Activated CD4-positive, alpha-beta memory T cell treated with anti-CD3 and anti-CD28 coated beads for 36 hours (primary cell): ENCODE measurements around the gene FKBP4. TPM values are rescaled to one million over a fixed set of nuclear protein-coding genes. Genes with fewer than 3 reads are reported as not detected.
"Not testable (repeated sequence)": the region's sequence is repeated elsewhere in the genome, so short reads cannot be mapped to it uniquely, and the experiment has no call there.

Experiments
- CTCF ChIA-PET: fragments of 350-600 bp; sonication (Branson Sonifier 250); formaldehyde crosslinking; loops from one replicate; lab custom pipeline; 2021; ENCODE audit warnings: antibody characterized with exemption, inconsistent platforms; lab: Charles Lee
- POLR2A ChIA-PET: fragments of 350-600 bp; sonication (Branson Sonifier 250); formaldehyde crosslinking; loops from one replicate; lab custom pipeline; 2021; ENCODE audit warnings: antibody characterized with exemption; lab: Charles Lee
- DNase-seq: peaks from one replicate; pipeline ENCODE4 v3.0.0-alpha.2; 2020
- H3K27ac Mint-ChIP-seq: one replicate; pipeline ENCODE4 v1.8.0; 2021; ENCODE audit warnings: mixed read lengths
- H3K27me3 Mint-ChIP-seq: one replicate; pipeline ENCODE4 v1.8.0; 2021; ENCODE audit warnings: mixed read lengths
- H3K36me3 Mint-ChIP-seq: one replicate; pipeline ENCODE4 v1.8.0; 2021; ENCODE audit warnings: mixed read lengths
- H3K4me1 Mint-ChIP-seq: one replicate; pipeline ENCODE4 v1.8.0; 2021; ENCODE audit warnings: low read depth, mixed read lengths
- H3K4me3 Mint-ChIP-seq: one replicate; pipeline ENCODE4 v1.8.0; 2021; ENCODE audit warnings: mild to moderate bottlenecking, mixed read lengths
- H3K9me3 Mint-ChIP-seq: one replicate; pipeline ENCODE4 v1.8.0; 2021; ENCODE audit warnings: mixed read lengths
- intact Hi-C: fragments of 100-400 bp; cut with micrococcal nuclease; formaldehyde crosslinking; loops from one replicate; pipeline ENCODE4 v1.15.1; 2023
- total RNA-seq, 2 experiments: library from RNA; stranded (reverse); gene quantifications; one replicate each; pipeline ENCODE4 v1.2.3, GENCODE V29; 2021

Gene FKBP4
- total RNA-seq, 2 experiments from 2014 or later: 144 to 153 TPM

GRCh38 chr12:2765052-2765451 is 29.7 kb upstream of the FKBP4 start:
- intact Hi-C loops: no loop called here
- Mint-ChIP-seq H3K4me3 (no peak overlapping the region), H3K4me1 (no peaks in the 10 kb centered on the region), H3K27me3 (no peaks in the 10 kb centered on the region), H3K9me3 (no peaks in the 10 kb centered on the region), H3K27ac (no peak overlapping the region), H3K36me3 (no peaks in the 10 kb centered on the region)
- CTCF ChIA-PET: no interaction called here
- POLR2A ChIA-PET: no interaction called here
- no peak for DNase-seq

DNA sequence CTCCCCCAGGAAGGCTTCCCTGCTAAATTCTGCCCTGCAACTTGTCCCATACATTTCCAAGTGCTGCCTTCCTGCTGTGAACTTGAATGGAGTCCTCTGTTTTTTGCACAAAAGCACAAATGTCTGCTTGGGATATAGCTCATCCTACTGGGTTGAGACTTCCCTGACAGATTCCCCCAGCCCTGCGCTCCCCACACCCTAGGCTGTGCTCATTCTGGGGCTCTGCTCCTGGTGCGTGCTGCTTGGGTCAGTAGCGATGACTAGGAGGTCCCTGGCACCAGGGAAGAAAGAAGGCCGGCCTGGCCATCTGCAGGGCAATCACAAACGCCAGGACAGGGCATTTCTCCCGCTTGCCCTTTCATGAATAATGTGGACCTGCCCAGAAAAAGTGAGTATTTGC is 29.2 kb upstream of the FKBP4 start:
- H3K27me3 Mint-ChIP-seq: no peaks in the 10 kb centered on the region

DNA sequence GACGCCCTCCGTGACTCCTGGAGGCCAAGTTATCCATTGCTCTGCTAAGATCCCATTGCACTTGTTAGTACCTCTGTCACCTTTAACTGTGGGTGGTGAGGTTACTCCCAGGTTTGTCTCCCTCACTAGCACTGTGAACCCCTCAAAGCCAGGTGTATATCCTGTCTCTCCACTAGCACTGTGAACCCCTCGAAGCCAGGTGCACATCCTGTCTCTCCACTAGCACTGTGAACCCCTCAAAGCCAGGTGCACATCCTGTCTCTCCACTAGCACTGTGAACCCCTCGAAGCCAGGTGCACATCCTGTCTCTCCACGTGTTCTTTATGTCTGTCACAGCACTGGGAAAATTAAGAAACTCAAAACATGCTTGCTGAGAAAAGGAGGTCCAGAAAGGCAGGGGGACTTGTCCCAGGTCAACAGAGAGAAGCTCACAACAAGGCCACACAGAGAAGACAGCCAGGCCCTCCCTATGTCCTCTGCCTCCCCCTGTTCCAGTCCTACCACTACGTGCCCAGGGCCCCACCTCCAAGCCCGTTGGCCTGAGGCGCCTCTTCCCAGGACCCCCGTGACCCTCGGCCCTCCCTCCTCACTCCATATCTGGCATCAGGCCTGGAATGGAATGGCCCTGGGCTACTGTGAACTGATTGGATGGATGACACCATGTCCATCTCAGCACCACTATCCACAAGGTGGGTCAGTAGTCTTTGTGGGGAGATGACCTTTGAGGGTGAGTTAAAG is 26.4 kb upstream of the FKBP4 start:
- POLR2A ChIA-PET: no interaction called here
- intact Hi-C loops: no loop called here
- H3K4me1 Mint-ChIP-seq: no peaks in the 10 kb centered on the region
- no peaks in the 10 kb centered on the region for H3K36me3 Mint-ChIP-seq
- no peaks in the 10 kb centered on the region for H3K27me3 Mint-ChIP-seq
- no peak overlapping the region for H3K27ac Mint-ChIP-seq
- H3K9me3 Mint-ChIP-seq: no peaks in the 10 kb centered on the region
- no peak overlapping the region for H3K4me3 Mint-ChIP-seq
- CTCF ChIA-PET: no interaction called here
- no peak for DNase-seq

More for the DNA sequence above, 29.2 kb upstream of the FKBP4 start:
- intact Hi-C loops: no loop called here
- Mint-ChIP-seq H3K4me1 (no peaks in the 10 kb centered on the region), H3K27ac (no peak overlapping the region), H3K9me3 (no peaks in the 10 kb centered on the region), H3K36me3 (no peaks in the 10 kb centered on the region), H3K4me3 (no peak overlapping the region)
- ChIA-PET POLR2A (no interaction called here), CTCF (no interaction called here)
- no peak for DNase-seq

- H3K9me3 Mint-ChIP-seq: no peaks in the 10 kb centered on the region
- no peaks in the 10 kb centered on the region for H3K27me3 Mint-ChIP-seq
- intact Hi-C loops: no loop called here
- no peak overlapping the region for H3K27ac Mint-ChIP-seq
- no peaks in the 10 kb centered on the region for H3K36me3 Mint-ChIP-seq
- DNase-seq: no peak
- CTCF ChIA-PET: no interaction called here
- POLR2A ChIA-PET: no interaction called here
- H3K4me1 Mint-ChIP-seq: no peaks in the 10 kb centered on the region
- H3K4me3 Mint-ChIP-seq: no peak overlapping the region
Measured at GRCh38 chr12:2769866-2770533, 24.8 kb upstream of the FKBP4 start.

GRCh38 chr12:2770544-2770943 is 24.2 kb upstream of the FKBP4 start:
- intact Hi-C loops, H3K27me3 Mint-ChIP-seq, CTCF ChIA-PET: not testable (repeated sequence)

GRCh38 chr12:2772370-2772769 is 22.4 kb upstream of the FKBP4 start:
- H3K9me3 Mint-ChIP-seq: no peaks in the 10 kb centered on the region
- no peak for DNase-seq
- no peaks in the 10 kb centered on the region for H3K27me3 Mint-ChIP-seq
- CTCF ChIA-PET: no interaction called here
- H3K4me3 Mint-ChIP-seq: no peak overlapping the region
- no peak overlapping the region for H3K27ac Mint-ChIP-seq
- no peaks in the 10 kb centered on the region for H3K4me1 Mint-ChIP-seq
- POLR2A ChIA-PET: no interaction called here
- H3K36me3 Mint-ChIP-seq: no peaks in the 10 kb centered on the region
- intact Hi-C loops: no loop called here

More at GRCh38 chr12:2770544-2770943, 24.2 kb upstream of the FKBP4 start:
- H3K4me1 Mint-ChIP-seq, POLR2A ChIA-PET, H3K27ac Mint-ChIP-seq, H3K36me3 Mint-ChIP-seq, H3K4me3 Mint-ChIP-seq, H3K9me3 Mint-ChIP-seq, DNase-seq: not testable (repeated sequence)

GRCh38 chr12:2773199-2773875 is 21.4 kb upstream of the FKBP4 start:
- Mint-ChIP-seq H3K9me3 (no peaks in the 10 kb centered on the region), H3K27ac (no peak overlapping the region), H3K36me3 (no peaks in the 10 kb centered on the region), H3K4me1 (no peaks in the 10 kb centered on the region), H3K27me3 (no peaks in the 10 kb centered on the region), H3K4me3 (no peak overlapping the region)
- DNase-seq: no peak
- intact Hi-C loops: no loop called here
- ChIA-PET CTCF (interaction anchor here (1.5 kb wide), 1 partner anchor 11 kb away, joined by 3 read pairs; no protein-coding TSS in a partner anchor), POLR2A (no interaction called here)

DNA sequence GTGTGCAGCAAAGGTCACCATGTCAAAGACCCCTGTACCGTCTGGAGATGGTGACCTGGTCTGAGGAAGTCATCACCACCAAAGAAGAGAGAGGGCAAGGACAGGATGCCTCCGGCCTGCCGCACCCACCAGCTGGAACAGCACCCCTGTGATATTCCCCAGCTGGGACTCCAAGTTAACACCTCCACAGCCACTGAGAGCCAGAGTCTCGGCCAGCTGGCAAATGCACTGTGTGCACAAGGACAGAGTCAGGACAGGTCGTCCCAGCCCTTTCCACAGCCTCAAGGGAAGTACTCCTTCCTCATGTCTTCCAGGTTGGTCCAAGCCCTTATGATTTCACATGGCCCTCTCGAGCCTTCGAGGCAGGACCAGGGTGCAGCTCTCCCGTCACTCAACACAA is 19.3 kb upstream of the FKBP4 start:
- intact Hi-C loops: no loop called here
- Mint-ChIP-seq H3K27me3 (no peaks in the 10 kb centered on the region), H3K4me1 (no peaks in the 10 kb centered on the region), H3K36me3 (no peaks in the 10 kb centered on the region), H3K4me3 (no peak overlapping the region), H3K27ac (no peak overlapping the region), H3K9me3 (no peaks in the 10 kb centered on the region)
- ChIA-PET CTCF (no interaction called here), POLR2A (no interaction called here)
- DNase-seq: no peak

- no peaks in the 10 kb centered on the region for H3K4me1 Mint-ChIP-seq
- intact Hi-C loops: no loop called here
- ChIA-PET POLR2A (no interaction called here), CTCF (no interaction called here)
- H3K4me3 Mint-ChIP-seq: no peak overlapping the region
- no peaks in the 10 kb centered on the region for H3K27me3 Mint-ChIP-seq
- no peak for DNase-seq
- no peak overlapping the region for H3K27ac Mint-ChIP-seq
- H3K9me3 Mint-ChIP-seq: no peaks in the 10 kb centered on the region
- no peaks in the 10 kb centered on the region for H3K36me3 Mint-ChIP-seq
Measured at GRCh38 chr12:2776129-2776806, 18.5 kb upstream of the FKBP4 start.

- Mint-ChIP-seq H3K4me1 (peaks cover 7% of the 10 kb centered on the region), H3K27me3 (peaks cover 9% of the 10 kb centered on the region), H3K4me3 (no peak overlapping the region), H3K27ac (no peak overlapping the region), H3K9me3 (no peaks in the 10 kb centered on the region), H3K36me3 (no peaks in the 10 kb centered on the region)
- DNase-seq: no peak
- POLR2A ChIA-PET: no interaction called here
- CTCF ChIA-PET: no interaction called here
- intact Hi-C loops: no loop called here
Measured at GRCh38 chr12:2779281-2779680, 15.5 kb upstream of the FKBP4 start.

DNA sequence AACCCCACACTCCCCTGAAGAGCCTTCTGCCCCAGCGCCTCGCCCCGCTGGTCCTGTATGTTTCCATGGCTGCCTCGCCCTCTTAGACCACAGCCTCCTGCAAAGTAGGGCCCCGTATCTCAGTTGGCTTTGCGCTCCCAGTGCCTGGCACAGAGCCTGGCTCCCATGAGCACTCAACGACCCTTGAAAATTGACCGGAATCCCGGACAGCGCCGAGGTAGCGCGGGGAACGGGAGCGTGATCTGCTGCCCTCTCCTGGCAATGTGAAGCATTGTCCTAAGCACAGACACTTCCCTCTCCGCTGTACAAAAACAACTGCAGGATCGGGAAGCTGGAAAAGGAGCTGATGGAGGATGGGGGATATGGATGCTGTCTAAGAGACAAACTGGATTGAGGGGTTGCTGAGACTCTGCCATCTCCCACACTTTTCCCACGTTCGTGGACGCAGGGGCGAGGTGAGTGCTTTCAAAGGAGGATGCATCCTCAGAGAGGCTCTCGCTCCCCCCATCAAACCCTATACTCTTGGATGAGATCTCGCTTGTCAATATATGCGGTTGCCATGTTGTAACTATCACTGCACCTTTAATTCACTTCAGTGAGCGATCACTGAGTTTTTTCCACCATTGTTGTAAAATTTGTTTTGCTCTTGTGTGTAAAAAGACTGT is 10.7 kb upstream of the FKBP4 start:
- intact Hi-C loops: loop anchor here (1.0 kb wide), 1 partner anchor 101 kb away; no protein-coding TSS in a partner anchor
- Mint-ChIP-seq H3K27me3 (peaks cover 10% of the 10 kb centered on the region), H3K4me3 (peak overlapping the region; percentile 48), H3K9me3 (no peaks in the 10 kb centered on the region), H3K36me3 (no peaks in the 10 kb centered on the region), H3K4me1 (peaks cover 10% of the 10 kb centered on the region), H3K27ac (no peak overlapping the region)
- peak; percentile 58 for DNase-seq
- POLR2A ChIA-PET: interaction anchor here (1.3 kb wide), 1 partner anchor 93 kb away, joined by 4 read pairs; no protein-coding TSS in a partner anchor
- CTCF ChIA-PET: interaction anchor here (0.6 to 3.8 kb wide), 20 partner anchors 9 to 157 kb away, joined by 3 to 52 read pairs (median 4); partner anchors contain the start of genes FKBP4 and ITFG2
